ENCODE measurements around the gene PRPF39.
"Not testable (repeated sequence)": the region's sequence is repeated elsewhere in the genome, so short reads cannot be mapped to it uniquely, and the experiment has no call there.

DNA sequence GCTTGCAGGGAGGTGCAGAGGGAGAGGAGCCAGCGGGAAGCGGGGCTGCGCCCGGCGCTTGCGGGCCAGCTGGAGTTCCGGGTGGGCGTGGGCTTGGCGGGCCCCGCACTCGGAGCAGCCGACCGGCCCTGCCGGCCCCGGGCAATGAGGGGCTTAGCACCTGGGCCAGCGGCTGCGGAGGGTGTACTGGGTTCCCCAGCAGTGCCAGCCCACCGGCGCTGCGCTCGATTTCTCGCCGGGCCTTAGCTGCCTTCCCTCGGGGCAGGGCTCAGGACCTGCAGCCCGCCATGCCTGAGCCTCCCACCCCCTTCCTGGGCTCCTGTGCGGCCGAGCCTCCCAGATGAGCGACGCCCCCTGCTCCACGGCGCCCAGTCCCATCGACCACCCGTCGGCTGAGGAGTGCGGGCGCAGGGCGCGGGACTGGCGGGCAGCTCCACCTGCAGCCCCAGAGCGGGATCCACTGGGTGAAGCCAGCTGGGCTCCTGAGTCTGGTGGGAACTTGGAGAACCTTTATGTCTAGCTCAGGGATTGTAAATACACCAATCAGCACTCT lies 3.4 kb upstream of the PRPF39 start:
- not testable (repeated sequence) for TF ChIP-seq POLR2AphosphoS5, CTCF, POLR2A, EP300 (IDR thresholded peaks at IDR 0.05)

Measured in suprapubic skin (tissue), 4 donors.